ENCODE measurements around the gene HEMK1. TPM values are rescaled to one million over a fixed set of nuclear protein-coding genes. Genes with fewer than 3 reads are reported as not detected.

HEMK1 gene
- total RNA-seq, 1 experiment from 2014 or later, result 12.6 TPM

DNA sequence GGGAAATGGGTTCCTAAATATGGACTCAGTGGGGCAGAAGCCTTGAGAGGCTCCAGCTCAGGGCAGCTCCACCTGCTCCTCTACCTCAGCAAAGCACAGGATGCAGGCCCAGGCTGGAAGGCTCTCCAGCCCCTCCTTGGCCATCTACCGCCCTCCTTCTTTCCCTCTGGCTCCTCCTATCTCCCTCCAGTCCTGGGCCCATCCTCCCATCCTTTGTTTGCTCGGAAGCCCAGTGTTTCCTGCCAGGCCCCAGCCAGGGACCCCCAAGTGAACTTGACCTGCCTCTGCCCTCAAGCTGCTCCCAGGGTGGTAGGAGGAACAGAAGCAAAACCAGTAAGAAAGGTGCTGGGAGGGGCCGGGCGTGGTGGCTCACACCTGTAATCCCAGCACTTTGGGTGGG, 67.7 kb downstream of the HEMK1 start:
- DNase-seq, result no peak
- Mint-ChIP-seq H3K27ac (ENCODE audit: unreplicated experiment) (no peak overlapping the region), H3K4me3 (ENCODE audit: unreplicated experiment) (no peak overlapping the region), H3K27me3 (ENCODE audit: insufficient read depth, unreplicated experiment) (no peaks in the 10 kb centered on the region), H3K36me3 (ENCODE audit: insufficient read depth, unreplicated experiment) (peaks cover 5% of the 10 kb centered on the region), H3K9me3 (ENCODE audit: unreplicated experiment) (no peaks in the 10 kb centered on the region), H3K4me1 (ENCODE audit: low read depth, unreplicated experiment) (no peaks in the 10 kb centered on the region)
- ChIA-PET POLR2A (no interaction called here), CTCF (no interaction called here)
- Histone ChIP-seq H3K4me3 (ENCODE audit: low read depth, low read length) (no peak overlapping the region), H3K27me3 (replicated peaks; ENCODE audit: control insufficient read depth, insufficient read depth, low read length) (no peaks in the 10 kb centered on the region), H3K4me1 (no peaks in the 10 kb centered on the region), H3K9me3 (no peaks in the 10 kb centered on the region), H3K36me3 (ENCODE audit: control insufficient read depth, insufficient read depth, low read length) (no peaks in the 10 kb centered on the region)
- TF ChIP-seq, protein P1, sequence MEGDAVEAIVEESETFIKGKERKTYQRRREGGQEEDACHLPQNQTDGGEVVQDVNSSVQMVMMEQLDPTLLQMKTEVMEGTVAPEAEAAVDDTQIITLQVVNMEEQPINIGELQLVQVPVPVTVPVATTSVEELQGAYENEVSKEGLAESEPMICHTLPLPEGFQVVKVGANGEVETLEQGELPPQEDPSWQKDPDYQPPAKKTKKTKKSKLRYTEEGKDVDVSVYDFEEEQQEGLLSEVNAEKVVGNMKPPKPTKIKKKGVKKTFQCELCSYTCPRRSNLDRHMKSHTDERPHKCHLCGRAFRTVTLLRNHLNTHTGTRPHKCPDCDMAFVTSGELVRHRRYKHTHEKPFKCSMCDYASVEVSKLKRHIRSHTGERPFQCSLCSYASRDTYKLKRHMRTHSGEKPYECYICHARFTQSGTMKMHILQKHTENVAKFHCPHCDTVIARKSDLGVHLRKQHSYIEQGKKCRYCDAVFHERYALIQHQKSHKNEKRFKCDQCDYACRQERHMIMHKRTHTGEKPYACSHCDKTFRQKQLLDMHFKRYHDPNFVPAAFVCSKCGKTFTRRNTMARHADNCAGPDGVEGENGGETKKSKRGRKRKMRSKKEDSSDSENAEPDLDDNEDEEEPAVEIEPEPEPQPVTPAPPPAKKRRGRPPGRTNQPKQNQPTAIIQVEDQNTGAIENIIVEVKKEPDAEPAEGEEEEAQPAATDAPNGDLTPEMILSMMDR (IDR thresholded peaks at IDR 0.05; ENCODE audit: insufficient read depth in 1 of 2, low read depth in 1 of 2, low read length in 1 of 2, severe bottlenecking in 1 of 2, unreplicated experiment in 1 of 2), result no peak
- no TSS peak for BruUV-seq (replicated peaks)
- intact Hi-C loops (cut with micrococcal nuclease; ENCODE audit: unreplicated experiment), result no loop called here

DNA sequence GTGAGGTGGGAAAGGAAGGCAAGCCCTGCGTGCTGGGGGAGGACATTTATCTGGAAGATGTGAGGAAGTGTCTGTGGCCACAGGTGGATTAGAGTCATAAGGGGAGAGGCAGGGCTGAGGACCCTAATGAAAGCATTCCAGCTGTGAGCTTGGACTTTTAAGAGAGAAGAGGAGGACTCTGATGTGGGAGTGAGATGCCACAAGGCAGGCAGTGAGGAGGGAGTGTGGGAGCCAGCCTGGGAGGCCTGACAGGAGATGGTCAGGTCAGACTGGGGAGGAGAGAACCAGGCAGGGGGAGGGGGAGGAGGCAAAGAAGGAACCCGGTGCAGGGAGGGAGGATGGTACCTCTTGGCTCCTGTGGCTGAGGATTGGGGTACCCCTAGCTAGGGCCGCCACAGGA, 68.6 kb downstream of the HEMK1 start:
- DNase-seq, result no peak
- ChIA-PET CTCF (no interaction called here), POLR2A (interaction anchor here (0.6 kb wide), 1 partner anchor 38 kb away, joined by 4 read pairs; no protein-coding TSS in a partner anchor)
- Mint-ChIP-seq H3K4me1 (ENCODE audit: low read depth, unreplicated experiment) (no peaks in the 10 kb centered on the region), H3K27me3 (ENCODE audit: insufficient read depth, unreplicated experiment) (no peaks in the 10 kb centered on the region), H3K36me3 (ENCODE audit: insufficient read depth, unreplicated experiment) (no peaks in the 10 kb centered on the region), H3K4me3 (ENCODE audit: unreplicated experiment) (no peak overlapping the region), H3K9me3 (ENCODE audit: unreplicated experiment) (no peaks in the 10 kb centered on the region), H3K27ac (ENCODE audit: unreplicated experiment) (no peak overlapping the region)
- no TSS peak for BruUV-seq (replicated peaks)
- intact Hi-C loops (cut with micrococcal nuclease; ENCODE audit: unreplicated experiment), result no loop called here
- H3K4me1 ChIP-seq, result no peaks in the 10 kb centered on the region
- no peaks in the 10 kb centered on the region for H3K9me3 ChIP-seq
- H3K27me3 ChIP-seq (replicated peaks; ENCODE audit: control insufficient read depth, insufficient read depth, low read length), result no peaks in the 10 kb centered on the region
- H3K36me3 ChIP-seq (ENCODE audit: control insufficient read depth, insufficient read depth, low read length), result no peaks in the 10 kb centered on the region
- TF ChIP-seq, protein P1 (IDR thresholded peaks at IDR 0.05; ENCODE audit: insufficient read depth in 1 of 2, low read depth in 1 of 2, low read length in 1 of 2, severe bottlenecking in 1 of 2, unreplicated experiment in 1 of 2), result no peak
- no peak overlapping the region for H3K4me3 ChIP-seq (ENCODE audit: low read depth, low read length)

DNA sequence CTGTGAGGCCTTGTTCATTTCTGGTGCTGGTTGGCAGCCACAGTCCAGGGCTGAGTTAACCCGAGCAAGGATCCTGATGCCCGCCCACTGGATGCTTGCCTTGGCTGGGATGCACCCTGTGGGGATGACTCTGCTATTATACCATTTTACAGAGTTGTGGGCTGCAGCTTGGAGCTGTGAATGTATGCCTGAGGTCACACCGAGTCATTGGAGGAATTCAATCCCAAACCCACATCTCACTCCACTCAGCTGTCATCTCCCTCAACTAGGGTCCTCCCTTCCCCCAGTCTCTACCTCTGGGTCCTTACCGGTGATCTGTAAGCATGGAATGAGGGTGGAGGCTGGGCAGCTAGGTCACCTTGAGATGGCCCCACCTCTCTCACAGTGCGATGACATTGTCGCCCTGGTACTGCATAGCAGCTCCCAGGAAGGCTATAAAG, 69.8 kb downstream of the HEMK1 start:
- ChIA-PET CTCF (no interaction called here), POLR2A (no interaction called here)
- Mint-ChIP-seq H3K9me3 (ENCODE audit: unreplicated experiment) (no peaks in the 10 kb centered on the region), H3K36me3 (ENCODE audit: insufficient read depth, unreplicated experiment) (no peaks in the 10 kb centered on the region), H3K4me3 (ENCODE audit: unreplicated experiment) (no peak overlapping the region), H3K27me3 (ENCODE audit: insufficient read depth, unreplicated experiment) (no peaks in the 10 kb centered on the region), H3K27ac (ENCODE audit: unreplicated experiment) (no peak overlapping the region), H3K4me1 (ENCODE audit: low read depth, unreplicated experiment) (no peaks in the 10 kb centered on the region)
- BruUV-seq (replicated peaks), result no TSS peak
- H3K27me3 ChIP-seq (replicated peaks; ENCODE audit: control insufficient read depth, insufficient read depth, low read length), result no peaks in the 10 kb centered on the region
- no peaks in the 10 kb centered on the region for H3K36me3 ChIP-seq (ENCODE audit: control insufficient read depth, insufficient read depth, low read length)
- no peaks in the 10 kb centered on the region for H3K9me3 ChIP-seq
- TF ChIP-seq, protein P1 (IDR thresholded peaks at IDR 0.05; ENCODE audit: insufficient read depth in 1 of 2, low read depth in 1 of 2, low read length in 1 of 2, severe bottlenecking in 1 of 2, unreplicated experiment in 1 of 2), result no peak
- no peaks in the 10 kb centered on the region for H3K4me1 ChIP-seq
- H3K4me3 ChIP-seq (ENCODE audit: low read depth, low read length), result no peak overlapping the region
- no peak for DNase-seq
- intact Hi-C loops (cut with micrococcal nuclease; ENCODE audit: unreplicated experiment), result no loop called here
